NCI-H2171 (cell line): ENCODE results near the gene FBXO9.

Experiments used
- DNase-seq: peaks from one replicate; lab custom pipeline; 2025; lab: John Stamatoyannopoulos, UW

Gene FBXO9

GRCh38 chr6:53065266-53066076 lies at the start of gene FBXO9:
Gene FBXO9, plus strand, starts transcription at chr6:53065404. Its CDS starts 386 bp downstream, at chr6:53065790.
- peak; percentile 34 for DNase-seq

DNA sequence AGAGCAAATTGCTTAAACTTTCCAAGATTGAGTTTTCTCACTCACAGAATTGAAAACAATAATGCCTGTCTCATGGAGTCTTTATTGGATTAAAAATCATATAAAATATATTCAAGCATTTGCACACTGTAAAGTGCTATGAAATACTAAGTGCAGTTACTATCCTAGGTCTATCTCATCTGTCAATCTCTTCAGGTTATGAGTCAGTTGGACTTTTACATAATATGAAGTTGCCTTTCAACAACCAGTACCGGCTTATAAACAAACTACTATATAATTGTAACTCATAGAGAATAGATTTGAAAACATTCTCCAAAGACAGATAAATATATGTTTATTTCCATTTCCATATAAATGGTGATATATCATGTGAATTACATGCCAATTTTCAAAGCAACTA lies 49.7 kb upstream of the FBXO9 start:
- no peak for DNase-seq

GRCh38 chr6:53018446-53018845 lies 46.8 kb upstream of the FBXO9 start:
- DNase-seq: no peak

- DNase-seq: no peak
Measured at GRCh38 chr6:53020005-53020744, 45.0 kb upstream of the FBXO9 start.

- DNase-seq: no peak
Measured at GRCh38 chr6:53023323-53023722, 41.9 kb upstream of the FBXO9 start.

DNA sequence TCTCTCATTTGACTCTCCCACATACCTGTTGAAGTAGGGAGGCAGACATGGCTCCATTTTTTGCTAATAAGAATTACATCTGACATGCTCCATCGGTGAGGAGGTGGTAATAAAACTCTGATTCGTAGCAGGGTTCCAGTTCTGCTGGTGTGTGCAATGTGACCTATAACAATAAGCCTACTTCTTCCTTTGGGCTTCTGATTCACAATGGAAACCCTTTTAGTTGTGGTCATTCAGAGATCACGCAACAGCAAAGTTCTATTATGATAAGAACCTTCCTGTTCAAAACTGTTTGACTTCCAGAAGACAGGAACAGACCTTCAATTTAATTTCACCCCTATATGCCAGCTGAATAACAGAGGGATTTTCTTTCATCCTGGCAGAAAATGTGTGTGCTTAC lies 38.7 kb upstream of the FBXO9 start:
- DNase-seq: no peak

- no peak for DNase-seq
Measured at GRCh38 chr6:53027131-53027718, 38.0 kb upstream of the FBXO9 start.

DNA sequence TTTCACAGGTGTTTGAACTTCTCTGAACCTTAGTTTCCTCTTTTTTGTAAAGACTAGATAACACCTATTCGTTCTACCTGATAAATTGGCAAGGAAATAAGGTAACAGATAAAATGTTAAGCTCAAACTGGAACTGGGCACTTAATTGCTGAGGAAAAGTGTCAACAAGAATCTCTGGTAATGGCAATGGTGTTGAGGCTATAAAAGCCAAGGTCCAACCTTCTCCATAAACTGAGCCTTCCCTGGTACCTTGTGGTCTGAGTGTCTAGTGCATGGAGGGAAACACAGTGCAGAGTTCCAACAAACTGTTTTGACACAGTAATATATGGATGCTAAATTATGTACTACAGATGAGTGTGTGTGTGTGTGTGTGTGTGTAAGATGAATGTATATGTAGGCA lies 36.7 kb upstream of the FBXO9 start:
- DNase-seq: no peak

DNA sequence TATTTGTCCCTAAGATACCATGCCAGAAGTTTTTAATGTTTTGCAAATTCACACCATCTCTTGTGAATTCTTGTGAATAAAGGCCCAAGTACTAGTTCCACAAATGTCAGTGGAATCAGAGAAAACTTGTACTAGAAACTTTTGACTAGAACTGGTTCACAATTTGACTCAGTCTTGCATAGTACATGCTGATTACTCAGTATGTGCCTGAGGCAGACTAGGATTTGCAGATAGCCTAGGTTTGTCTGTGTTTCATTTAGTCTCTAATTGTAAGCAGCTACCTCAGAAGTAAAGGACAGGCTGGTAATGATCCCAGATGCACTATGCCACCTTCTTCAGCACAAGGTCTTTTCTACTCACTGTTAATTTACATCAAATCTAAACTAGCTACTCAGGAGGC lies 35.9 kb upstream of the FBXO9 start:
- no peak for DNase-seq

- DNase-seq: peak; percentile 19
Measured at GRCh38 chr6:53029761-53030160, 35.4 kb upstream of the FBXO9 start.

DNA sequence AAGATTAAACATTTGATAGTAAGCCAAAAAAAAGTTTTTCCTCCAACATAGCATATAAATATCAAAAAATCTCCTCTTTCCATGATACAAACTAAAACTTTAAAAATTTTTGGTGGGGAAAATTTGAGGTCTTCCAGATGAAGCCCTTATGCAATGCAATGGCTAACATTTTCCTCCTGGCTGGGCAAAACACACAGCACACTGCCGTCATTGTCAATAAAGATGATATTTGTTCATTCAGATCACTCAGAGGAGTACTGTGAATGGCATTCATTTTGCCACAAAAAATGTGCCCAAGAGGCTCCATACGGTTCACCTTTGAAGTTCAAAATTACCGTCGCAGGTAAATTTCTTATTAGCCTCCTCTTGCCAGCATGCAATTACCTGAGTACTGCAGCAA lies 33.9 kb upstream of the FBXO9 start:
- no peak for DNase-seq

GRCh38 chr6:53032849-53033248 lies 32.4 kb upstream of the FBXO9 start:
- no peak for DNase-seq

DNA sequence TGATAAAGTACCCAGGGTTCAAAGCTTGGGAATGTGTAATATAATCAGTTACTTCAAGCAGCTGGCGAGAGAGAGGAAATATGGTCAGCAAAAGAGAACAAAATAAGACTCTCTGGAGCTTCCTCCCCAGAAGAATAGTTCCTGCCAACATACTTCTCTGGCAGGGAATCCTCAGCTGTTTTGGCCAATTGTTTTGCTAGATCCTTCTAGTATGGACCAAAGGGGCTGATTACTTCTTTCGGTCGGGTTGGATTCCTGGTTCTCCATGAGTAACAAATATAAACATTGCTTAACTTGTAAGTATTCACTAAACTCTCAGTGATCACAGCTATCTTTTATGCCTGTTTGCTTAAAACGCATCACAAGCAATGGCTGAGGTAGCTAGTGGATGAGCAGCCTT lies 31.4 kb upstream of the FBXO9 start:
- DNase-seq: no peak

GRCh38 chr6:53035549-53036213 lies 29.5 kb upstream of the FBXO9 start:
- no peak for DNase-seq

DNA sequence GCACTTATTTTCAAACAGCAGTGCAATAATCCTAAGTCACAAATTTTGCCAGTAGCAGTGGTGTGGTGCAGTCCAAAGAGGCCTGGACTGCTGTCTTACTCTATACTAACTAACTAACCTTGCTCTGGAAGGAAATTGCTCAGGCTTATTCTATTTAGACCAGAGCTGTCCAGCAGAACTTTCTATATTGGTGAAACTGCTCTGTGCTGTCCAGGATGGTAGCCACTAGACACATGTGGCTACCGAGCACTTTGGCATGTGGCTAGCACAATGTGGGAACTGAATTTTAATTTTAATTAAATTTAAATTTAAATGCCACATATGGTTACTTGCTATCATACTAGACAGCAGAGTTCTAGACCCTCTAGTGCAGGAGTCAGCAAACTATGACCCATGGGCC lies 27.1 kb upstream of the FBXO9 start:
- no peak for DNase-seq

- no peak for DNase-seq
Measured at GRCh38 chr6:53038596-53038995, 26.6 kb upstream of the FBXO9 start.

GRCh38 chr6:53041356-53041755 lies 23.8 kb upstream of the FBXO9 start:
- no peak for DNase-seq

DNA sequence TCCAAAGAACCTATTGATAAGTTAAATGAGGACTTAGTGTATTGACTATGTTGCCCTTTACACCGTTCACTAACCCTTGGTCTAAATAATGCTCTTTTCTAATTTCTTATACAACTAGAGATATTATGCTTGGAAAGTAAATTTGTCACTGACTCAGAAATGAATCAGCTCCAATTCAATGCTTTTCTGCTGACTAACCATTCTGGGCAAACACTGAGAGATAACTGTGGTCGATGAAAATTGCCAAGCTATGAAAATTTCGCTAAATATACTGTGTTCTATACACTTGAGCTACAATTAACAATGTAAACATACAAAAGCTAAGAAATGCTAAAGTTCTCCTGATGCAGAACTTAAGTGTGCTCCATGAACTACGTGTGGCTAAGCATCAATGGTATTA lies 23.1 kb upstream of the FBXO9 start:
- DNase-seq: no peak

- DNase-seq: no peak
Measured at GRCh38 chr6:53043581-53043980, 21.6 kb upstream of the FBXO9 start.

- no peak for DNase-seq
Measured at GRCh38 chr6:53044071-53044470, 21.1 kb upstream of the FBXO9 start.

DNA sequence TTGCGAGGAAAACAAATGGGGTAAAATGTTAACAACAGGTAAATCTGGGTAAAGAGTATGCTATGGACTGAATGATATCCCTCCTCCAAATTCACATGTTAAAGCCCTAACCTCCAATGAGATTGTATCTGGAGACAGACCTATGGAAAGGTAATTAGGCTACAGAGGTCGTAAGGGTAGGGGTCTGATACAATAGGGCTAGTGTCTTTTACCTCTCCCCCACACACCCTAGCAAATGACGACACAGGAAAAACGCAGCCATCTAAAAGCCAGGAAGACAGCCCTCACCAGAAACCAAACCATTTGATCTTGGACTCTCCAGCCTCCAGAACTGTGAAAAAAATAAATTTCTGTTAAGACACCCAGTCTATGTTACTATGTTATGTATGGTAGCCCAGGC lies 20.6 kb upstream of the FBXO9 start:
- no peak for DNase-seq

- no peak for DNase-seq
Measured at GRCh38 chr6:53045891-53046673, 19.1 kb upstream of the FBXO9 start.
